Endothelial cell of umbilical vein (primary cell): ENCODE data around the gene PCDHGA2. TPM values are rescaled to one million over a fixed set of nuclear protein-coding genes. Genes with fewer than 3 reads are reported as not detected.

Source experiments
- BruUV-seq: library from RNA; stranded (reverse); fragments of 400-500 nt; replicated peaks from 2 replicates; lab custom pipeline; 2021; lab: Mats Ljungman, UMichigan
- CTCF ChIA-PET: fragments of 300-600, 350-600 bp; sonication (Branson Sonifier 250); formaldehyde crosslinking; loops from one replicate; lab custom pipeline; 2021; ENCODE audit warnings: antibody characterized with exemption, inconsistent platforms; lab: Charles Lee
- POLR2A ChIA-PET: fragments of 300-600, 350-600 bp; sonication (Branson Sonifier 250); formaldehyde crosslinking; loops from one replicate; lab custom pipeline; 2021; ENCODE audit warnings: antibody characterized with exemption, inconsistent platforms; lab: Charles Lee
- DNase-seq: peaks from one replicate; pipeline ENCODE4 v3.0.0-alpha.2; 2011; ENCODE audit warnings: low read depth, low spot score
- FAIRE-seq: peaks from 2 replicates; lab custom pipeline; 2011; peaks lifted over from hg19 to GRCh38; lab: Jason Lieb, UNC
- H2AFZ ChIP-seq: 2 replicates; pipeline ENCODE4 v1.6.0; 2012; ENCODE audit warnings: low read depth, low read length, control low read depth, inconsistent platforms
- H3K27ac ChIP-seq: 2 replicates; pipeline ENCODE4 v1.5.1; 2011; ENCODE audit warnings: low read depth, mild to moderate bottlenecking, control low read depth, low read length, moderate library complexity; ENCODE audit not compliant: insufficient read depth
- H3K27me3 ChIP-seq, 2 experiments: 2 replicates each; pipeline versions ENCODE4 v1.6.0 to v1.6.1; 2011; ENCODE audit warnings: low read length in 2 of 2, mixed read lengths in 1 of 2; ENCODE audit not compliant: control insufficient read depth in 2 of 2, insufficient read depth in 2 of 2
- H3K36me3 ChIP-seq, 2 experiments: 2 replicates in 1 of 2; 3 replicates in 1 of 2; pipeline ENCODE4 v1.5.1; 2011; ENCODE audit warnings: low read length in 2 of 2, mild to moderate bottlenecking in 1 of 2, moderate library complexity in 1 of 2; ENCODE audit not compliant: control insufficient read depth in 2 of 2, insufficient read depth in 2 of 2; ENCODE audit errors: extremely low read depth in 1 of 2
- H3K4me1 ChIP-seq: 3 replicates; pipeline ENCODE4 v1.5.1; 2011; ENCODE audit warnings: mild to moderate bottlenecking, low read length; ENCODE audit not compliant: control insufficient read depth, insufficient read depth; ENCODE audit errors: extremely low read depth
- H3K4me2 ChIP-seq: 2 replicates; pipeline ENCODE4 v1.6.1; 2011; ENCODE audit warnings: low read length, control low read depth, mixed read lengths; ENCODE audit not compliant: insufficient read depth
- H3K4me3 ChIP-seq, 3 experiments: fragments of 200-600 bp in 1 of 3; sonication (generic), shearing (Covaris generic) in 1 of 3; replicated peaks in 1 of 3; 2 replicates each; pipeline ENCODE4 v1.5.1; 2011 to 2016; ENCODE audit warnings: control low read depth in 3 of 3, low read length in 3 of 3, mild to moderate bottlenecking in 2 of 3, inconsistent platforms in 1 of 3, low read depth in 1 of 3, moderate library complexity in 1 of 3; ENCODE audit not compliant: insufficient read depth in 1 of 3
- H3K79me2 ChIP-seq: 2 replicates; pipeline ENCODE4 v1.6.0; 2012; ENCODE audit warnings: low read length, inconsistent platforms; ENCODE audit not compliant: control insufficient read depth, insufficient read depth
- H3K9ac ChIP-seq: replicated peaks from 2 replicates; pipeline ENCODE3; 2011; ENCODE audit warnings: low read length, control low read depth; ENCODE audit not compliant: insufficient read depth; ENCODE audit errors: extremely low read depth
- H3K9me1 ChIP-seq: replicated peaks from 3 replicates; pipeline ENCODE4 v1.6.0; 2011; ENCODE audit warnings: mild to moderate bottlenecking, low read length; ENCODE audit not compliant: control insufficient read depth, insufficient read depth; ENCODE audit errors: extremely low read depth
- H3K9me3 ChIP-seq: replicated peaks from 2 replicates; pipeline ENCODE4 v1.5.1; 2012; ENCODE audit warnings: low read length, inconsistent platforms; ENCODE audit not compliant: control insufficient read depth, insufficient read depth
- H4K20me1 ChIP-seq: replicated peaks from 2 replicates; pipeline ENCODE3; 2011; ENCODE audit warnings: mild to moderate bottlenecking, low read length; ENCODE audit not compliant: control insufficient read depth, insufficient read depth; ENCODE audit errors: extremely low read depth
- CTCF ChIP-seq, 2 donors: IDR thresholded peaks; 1 replicate in 1 of 2; 2 replicates in 1 of 2; pipeline ENCODE4 v1.5.1; 2011; ENCODE audit warnings: low read length in 2 of 2, mild to moderate bottlenecking in 2 of 2, moderate library complexity in 2 of 2, control low read depth in 1 of 2, inconsistent platforms in 1 of 2, low read depth in 1 of 2; ENCODE audit not compliant: insufficient read depth in 1 of 2; ENCODE audit errors: extremely low read depth in 1 of 2
- EZH2 ChIP-seq: IDR thresholded peaks from 2 replicates; pipeline ENCODE4 v1.6.1; 2012; ENCODE audit warnings: borderline replicate concordance, low read depth, mild to moderate bottlenecking, moderate library complexity, low read length, inconsistent platforms; ENCODE audit not compliant: severe bottlenecking
- FOS ChIP-seq: IDR thresholded peaks from 2 replicates; pipeline ENCODE4 v1.6.1; 2011; ENCODE audit warnings: mild to moderate bottlenecking, low read length, moderate library complexity, borderline replicate concordance; ENCODE audit not compliant: insufficient read depth
- GATA2 ChIP-seq: IDR thresholded peaks from 2 replicates; pipeline ENCODE4 v1.7.0; 2011; ENCODE audit warnings: low read depth, mild to moderate bottlenecking, moderate library complexity, mixed read lengths, low read length; ENCODE audit not compliant: insufficient read length, insufficient read depth
- JUN ChIP-seq: IDR thresholded peaks from 2 replicates; pipeline ENCODE4 v1.6.1; 2011; ENCODE audit warnings: borderline replicate concordance, low read depth; ENCODE audit not compliant: insufficient read length, insufficient read depth
- MAX ChIP-seq: IDR thresholded peaks from 2 replicates; pipeline ENCODE4 v1.6.1; 2011; ENCODE audit not compliant: insufficient read depth, insufficient read length
- MYC ChIP-seq: IDR thresholded peaks from one replicate; pipeline ENCODE4 v1.6.1; 2011; ENCODE audit warnings: mild to moderate bottlenecking, low read depth, low read length
- POLR2A ChIP-seq: IDR thresholded peaks from 2 replicates; pipeline ENCODE4 v1.6.1; 2012; ENCODE audit warnings: low read depth, mild to moderate bottlenecking, control low read depth, low read length
- POLR2AphosphoS5 ChIP-seq: IDR thresholded peaks from 2 replicates; pipeline ENCODE4 v1.6.1; 2012; ENCODE audit warnings: low read depth, mild to moderate bottlenecking, control low read depth, low read length, moderate library complexity; ENCODE audit not compliant: insufficient read depth
- dilution Hi-C: fragments of 300-500 bp; cut with MboI; formaldehyde crosslinking; loops from one replicate; pipeline ENCODE4 v1.15.0; 2019; ENCODE audit warnings: low sequenced_read_pairs; ENCODE audit not compliant: extremely low pct_ligation_motif_present
- intact Hi-C: fragments of 100-400 bp; cut with micrococcal nuclease; formaldehyde crosslinking; loops from one replicate; pipeline ENCODE4 v1.10.0; 2022
- polyA plus RNA-seq, 4 experiments: library from polyadenylated mRNA; depleted of rRNA in 3 of 4; stranded (reverse) in 3 of 4; unstranded in 1 of 4; fragments of >200 nt; gene quantifications; 2 replicates each; pipeline versions ENCODE4 v1.2.1 to v1.2.3, GENCODE V29; 2011 to 2012; ENCODE audit warnings: missing spikeins in 1 of 4
- total RNA-seq: library from RNA; stranded (reverse); gene quantifications from 2 replicates; pipeline ENCODE4 v1.2.3, GENCODE V29; 2021

Gene PCDHGA2
- total and polyA plus RNA-seq, 2 donors (not counting 3 experiments of a cell fraction or from before 2014, with no cell fraction given) = 1.2 to 2.0 TPM

GRCh38 chr5:141354900-141355469 is 16.4 kb downstream of the PCDHGA2 start, which contains the start of gene PCDHGA4:
Gene PCDHGA4 (plus strand): TSS chr5:141355021. CDS start chr5:141355108, 87 bp downstream.
- no peak within 1 kb of the TSS for H3K27ac ChIP-seq
- H3K4me1 ChIP-seq = no peaks in the 10 kb centered on the region
- no peaks in the 10 kb centered on the region for H4K20me1 ChIP-seq
- peak within 1 kb of the TSS; percentile 73 for H2AFZ ChIP-seq
- no peak within 1 kb of the TSS for H3K9ac ChIP-seq
- H3K4me2 ChIP-seq = peak within 1 kb of the TSS; percentile 38
- DNase-seq = peak; percentile 34
- no peak for FAIRE-seq
- POLR2A ChIA-PET = no interaction called here
- CTCF ChIA-PET = interaction anchor here (0.6 to 3.0 kb wide), 20 partner anchors 9 to 212 kb away, joined by 3 to 25 read pairs (median 5); partner anchors contain the start of genes PCDHGA11, PCDHGA12, PCDHGA2 and PCDHGA3
- H3K4me3 ChIP-seq = peak within 1 kb of the TSS; percentile 11 to 38 (median 33)
- intact Hi-C loops = loop anchor here (5.0 kb wide), 1 partner anchor 207 kb away; no protein-coding TSS in a partner anchor
- peaks cover 34 to 58% of the 10 kb centered on the region in 2 experiments for H3K27me3 ChIP-seq
- BruUV-seq = TSS peak; percentile 14
- TF ChIP-seq CTCF (IDR thresholded peaks at IDR 0.05; ENCODE audit: extremely low read depth in 1 of 2, insufficient read depth in 1 of 2, low read depth in 1 of 2, low read length in 2 of 2) (peak; percentile 33 to 54), POLR2AphosphoS5 (no peak)
- H3K79me2 ChIP-seq = no peaks in the 10 kb centered on the region
- H3K36me3 ChIP-seq = no peaks in the 10 kb centered on the region
- H3K9me3 ChIP-seq = no peaks in the 10 kb centered on the region
- H3K9me1 ChIP-seq = no peaks in the 10 kb centered on the region
- dilution Hi-C loops = no loop called here

- intact Hi-C loops (no loop called here), dilution Hi-C loops (no loop called here)
- Histone ChIP-seq H3K9me1 (no peaks in the 10 kb centered on the region), H3K27me3 (peaks cover 30 to 58% of the 10 kb centered on the region in 2 experiments), H3K27ac (no peak overlapping the region), H3K36me3 (no peaks in the 10 kb centered on the region), H2AFZ (no peak overlapping the region), H3K79me2 (no peaks in the 10 kb centered on the region), H3K9me3 (no peaks in the 10 kb centered on the region), H3K4me3 (no peak overlapping the region), H3K9ac (no peak overlapping the region), H3K4me2 (no peak overlapping the region), H3K4me1 (no peaks in the 10 kb centered on the region), H4K20me1 (no peaks in the 10 kb centered on the region)
- CTCF ChIA-PET = interaction anchor here (0.9 to 3.0 kb wide), 17 partner anchors 9 to 208 kb away, joined by 3 to 25 read pairs (median 5); partner anchors contain the start of genes PCDHGA11, PCDHGA12, PCDHGA2 and PCDHGA3
- POLR2A ChIA-PET = no interaction called here
- DNase-seq = no peak
- no TSS peak for BruUV-seq
- TF ChIP-seq CTCF (IDR thresholded peaks at IDR 0.05; ENCODE audit: extremely low read depth in 1 of 2, insufficient read depth in 1 of 2, low read depth in 1 of 2, low read length in 2 of 2) (no peak), MYC (no peak), POLR2A (no peak), MAX (no peak), EZH2 (no peak), POLR2AphosphoS5 (no peak), JUN (no peak), GATA2 (no peak), FOS (no peak)
- FAIRE-seq = no peak
Observed at GRCh38 chr5:141355641-141356040, 17.1 kb downstream of the PCDHGA2 start.
